Loucy (cell line): Measurements from ENCODE around the gene TMEM18.

Experiments
- EZH2phosphoT487 ChIP-seq: fragments of 200-600 bp; IDR thresholded peaks from 2 replicates; pipeline ENCODE4 v1.6.1; 2018; ENCODE audit warnings: antibody characterized with exemption, mild to moderate bottlenecking, moderate library complexity, borderline replicate concordance
- TF ChIP-seq, protein P1 (sequence below): fragments of 200-600 bp; sonication (generic); conservative IDR thresholded peaks from 2 replicates; pipeline ENCODE4 v1.5.1; 2014; ENCODE audit warnings: mild to moderate bottlenecking, antibody characterized with exemption, low read length

DNA sequence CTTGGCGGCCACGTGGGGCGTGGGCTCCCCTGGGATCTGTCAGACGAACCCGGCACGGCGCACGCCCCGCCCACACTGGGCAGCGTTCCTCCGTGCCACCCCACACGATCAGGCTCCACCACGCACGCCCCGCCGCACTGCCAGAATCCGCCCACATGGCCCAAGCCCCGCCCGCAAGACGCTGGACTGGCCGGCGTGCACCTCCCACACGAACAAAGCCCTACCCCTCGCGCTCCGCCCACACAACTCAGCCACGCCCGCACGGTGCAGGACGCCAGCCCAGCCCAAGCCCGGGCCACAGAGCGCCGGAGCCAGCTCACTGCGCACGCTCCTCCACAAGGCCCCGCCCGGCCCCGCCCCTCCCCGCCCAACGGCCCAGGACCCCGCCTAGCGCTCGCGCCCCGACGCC is 555 bp downstream of the TMEM18 start:
- TF ChIP-seq, protein P1, sequence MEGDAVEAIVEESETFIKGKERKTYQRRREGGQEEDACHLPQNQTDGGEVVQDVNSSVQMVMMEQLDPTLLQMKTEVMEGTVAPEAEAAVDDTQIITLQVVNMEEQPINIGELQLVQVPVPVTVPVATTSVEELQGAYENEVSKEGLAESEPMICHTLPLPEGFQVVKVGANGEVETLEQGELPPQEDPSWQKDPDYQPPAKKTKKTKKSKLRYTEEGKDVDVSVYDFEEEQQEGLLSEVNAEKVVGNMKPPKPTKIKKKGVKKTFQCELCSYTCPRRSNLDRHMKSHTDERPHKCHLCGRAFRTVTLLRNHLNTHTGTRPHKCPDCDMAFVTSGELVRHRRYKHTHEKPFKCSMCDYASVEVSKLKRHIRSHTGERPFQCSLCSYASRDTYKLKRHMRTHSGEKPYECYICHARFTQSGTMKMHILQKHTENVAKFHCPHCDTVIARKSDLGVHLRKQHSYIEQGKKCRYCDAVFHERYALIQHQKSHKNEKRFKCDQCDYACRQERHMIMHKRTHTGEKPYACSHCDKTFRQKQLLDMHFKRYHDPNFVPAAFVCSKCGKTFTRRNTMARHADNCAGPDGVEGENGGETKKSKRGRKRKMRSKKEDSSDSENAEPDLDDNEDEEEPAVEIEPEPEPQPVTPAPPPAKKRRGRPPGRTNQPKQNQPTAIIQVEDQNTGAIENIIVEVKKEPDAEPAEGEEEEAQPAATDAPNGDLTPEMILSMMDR = no peak
- no peak for TF ChIP-seq EZH2phosphoT487
